Measurements from ENCODE around the gene TOPBP1.
"Not testable (repeated sequence)": the region's sequence is repeated elsewhere in the genome, so short reads cannot be mapped to it uniquely, and the experiment has no call there.

DNA sequence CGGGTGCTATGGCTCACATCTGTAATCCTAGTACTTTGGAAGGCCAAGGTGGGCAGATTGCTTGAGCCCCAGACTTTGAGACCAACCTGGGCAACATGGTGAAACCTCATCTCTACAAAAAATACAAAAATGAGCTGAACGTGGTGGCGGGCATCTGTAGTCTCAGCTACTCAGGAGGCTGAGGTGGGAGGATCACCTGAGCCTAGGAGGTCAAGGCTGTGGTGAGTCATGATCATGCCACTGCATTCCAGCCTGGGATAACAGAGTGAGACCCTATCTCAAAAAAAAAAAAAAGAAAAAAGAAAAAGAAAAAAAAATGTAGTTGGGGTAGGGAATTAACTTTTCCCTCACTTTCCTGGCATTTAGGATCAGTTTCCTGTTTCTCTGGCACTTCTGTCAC lies 3.4 kb upstream of the TOPBP1 start:
- TF ChIP-seq, protein P1, sequence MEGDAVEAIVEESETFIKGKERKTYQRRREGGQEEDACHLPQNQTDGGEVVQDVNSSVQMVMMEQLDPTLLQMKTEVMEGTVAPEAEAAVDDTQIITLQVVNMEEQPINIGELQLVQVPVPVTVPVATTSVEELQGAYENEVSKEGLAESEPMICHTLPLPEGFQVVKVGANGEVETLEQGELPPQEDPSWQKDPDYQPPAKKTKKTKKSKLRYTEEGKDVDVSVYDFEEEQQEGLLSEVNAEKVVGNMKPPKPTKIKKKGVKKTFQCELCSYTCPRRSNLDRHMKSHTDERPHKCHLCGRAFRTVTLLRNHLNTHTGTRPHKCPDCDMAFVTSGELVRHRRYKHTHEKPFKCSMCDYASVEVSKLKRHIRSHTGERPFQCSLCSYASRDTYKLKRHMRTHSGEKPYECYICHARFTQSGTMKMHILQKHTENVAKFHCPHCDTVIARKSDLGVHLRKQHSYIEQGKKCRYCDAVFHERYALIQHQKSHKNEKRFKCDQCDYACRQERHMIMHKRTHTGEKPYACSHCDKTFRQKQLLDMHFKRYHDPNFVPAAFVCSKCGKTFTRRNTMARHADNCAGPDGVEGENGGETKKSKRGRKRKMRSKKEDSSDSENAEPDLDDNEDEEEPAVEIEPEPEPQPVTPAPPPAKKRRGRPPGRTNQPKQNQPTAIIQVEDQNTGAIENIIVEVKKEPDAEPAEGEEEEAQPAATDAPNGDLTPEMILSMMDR (conservative IDR thresholded peaks at IDR 0.05; ENCODE audit: low read depth in 2 of 2): not testable (repeated sequence)
- TF ChIP-seq EZH2 (IDR thresholded peaks at IDR 0.05; ENCODE audit: low read depth, unreplicated experiment); POLR2AphosphoS5 (IDR thresholded peaks at IDR 0.05; ENCODE audit: low read depth); CREB1 (CRISPR knock-in tag; IDR thresholded peaks at IDR 0.05; ENCODE audit: low read depth); REST (IDR thresholded peaks at IDR 0.05; ENCODE audit: unreplicated experiment); JUNB (IDR thresholded peaks at IDR 0.05; ENCODE audit: unreplicated experiment); EZH2phosphoT487 (IDR thresholded peaks at IDR 0.05; ENCODE audit: unreplicated experiment): not testable (repeated sequence)
